ENCODE results near the gene WDR7.

WDR7 gene

DNA sequence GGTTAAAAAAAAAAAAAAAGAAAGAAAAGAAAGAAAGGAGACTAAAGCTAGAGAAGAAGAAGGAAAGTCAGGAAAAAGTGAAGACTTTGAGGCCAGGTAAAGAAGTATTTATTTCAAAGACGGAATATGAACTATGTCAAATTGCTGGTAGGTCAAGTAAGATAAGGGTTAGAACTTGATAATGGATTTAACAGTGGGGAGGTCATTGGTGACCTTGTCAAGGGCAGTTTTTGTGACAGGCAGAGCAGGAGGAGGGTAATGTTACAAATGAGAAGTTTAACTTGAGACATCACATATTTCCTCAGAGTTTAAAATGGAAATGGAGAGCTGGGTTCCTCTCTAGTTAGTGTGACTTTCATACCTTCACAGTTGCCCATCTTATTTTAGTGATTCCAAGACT lies 9.5 kb downstream of the WDR7 start:
- Histone ChIP-seq H3K4me3 (ENCODE audit: low read depth, low read length) (no peak overlapping the region), H3K9ac (ENCODE audit: low read depth, low read length) (no peak overlapping the region), H3K4me1 (ENCODE audit: control insufficient read depth, insufficient read depth, low read length) (no peaks in the 10 kb centered on the region), H3K36me3 (ENCODE audit: control insufficient read depth, insufficient read depth, low read length) (no peaks in the 10 kb centered on the region), H3K27me3 (ENCODE audit: control insufficient read depth, insufficient read depth, low read length) (no peaks in the 10 kb centered on the region), H3K9me3 (ENCODE audit: control insufficient read depth, insufficient read depth, low read length) (no peaks in the 10 kb centered on the region)

- Histone ChIP-seq H3K27me3 (ENCODE audit: control insufficient read depth, insufficient read depth, low read length) (no peaks in the 10 kb centered on the region), H3K36me3 (ENCODE audit: control insufficient read depth, insufficient read depth, low read length) (no peaks in the 10 kb centered on the region), H3K4me1 (ENCODE audit: control insufficient read depth, insufficient read depth, low read length) (no peaks in the 10 kb centered on the region), H3K4me3 (ENCODE audit: low read depth, low read length) (no peak overlapping the region), H3K9me3 (ENCODE audit: control insufficient read depth, insufficient read depth, low read length) (no peaks in the 10 kb centered on the region), H3K9ac (ENCODE audit: low read depth, low read length) (no peak overlapping the region)
These were observed 10.4 kb downstream of the WDR7 start for GRCh38 chr18:56661360-56662062.

GRCh38 chr18:56662063-56662408 lies 10.9 kb downstream of the WDR7 start:
- H3K9ac ChIP-seq (ENCODE audit: low read depth, low read length), result no peak overlapping the region
- H3K36me3 ChIP-seq (ENCODE audit: control insufficient read depth, insufficient read depth, low read length), result no peaks in the 10 kb centered on the region
- no peaks in the 10 kb centered on the region for H3K4me1 ChIP-seq (ENCODE audit: control insufficient read depth, insufficient read depth, low read length)
- H3K4me3 ChIP-seq (ENCODE audit: low read depth, low read length), result no peak overlapping the region
- no peaks in the 10 kb centered on the region for H3K9me3 ChIP-seq (ENCODE audit: control insufficient read depth, insufficient read depth, low read length)
- H3K27me3 ChIP-seq (ENCODE audit: control insufficient read depth, insufficient read depth, low read length), result no peaks in the 10 kb centered on the region

- Histone ChIP-seq H3K9me3 (ENCODE audit: control insufficient read depth, insufficient read depth, low read length) (no peaks in the 10 kb centered on the region), H3K9ac (ENCODE audit: low read depth, low read length) (no peak overlapping the region), H3K4me3 (ENCODE audit: low read depth, low read length) (no peak overlapping the region), H3K36me3 (ENCODE audit: control insufficient read depth, insufficient read depth, low read length) (no peaks in the 10 kb centered on the region), H3K27me3 (ENCODE audit: control insufficient read depth, insufficient read depth, low read length) (no peaks in the 10 kb centered on the region), H3K4me1 (ENCODE audit: control insufficient read depth, insufficient read depth, low read length) (no peaks in the 10 kb centered on the region)
These were observed 11.3 kb downstream of the WDR7 start for GRCh38 chr18:56662502-56662901.

DNA sequence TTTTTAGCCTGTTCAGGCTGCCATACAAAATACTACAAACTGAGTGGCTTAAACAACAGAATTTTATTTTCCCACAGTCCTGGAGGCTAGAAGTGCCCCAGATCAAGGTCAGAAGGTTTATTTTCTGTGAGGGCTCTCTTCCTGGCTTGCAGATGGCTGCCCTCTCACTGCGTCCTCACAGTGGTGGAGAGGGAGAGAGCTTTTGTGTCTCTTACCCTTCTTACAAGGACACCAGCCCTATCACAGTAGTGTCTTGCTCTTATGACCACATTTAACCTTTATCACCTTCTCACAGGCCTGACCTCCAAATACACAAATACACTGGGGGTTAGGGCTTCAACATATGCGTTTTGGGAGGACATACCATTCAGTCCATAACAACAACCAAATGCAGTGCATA lies 11.7 kb downstream of the WDR7 start:
- Histone ChIP-seq H3K27me3 (ENCODE audit: control insufficient read depth, insufficient read depth, low read length) (no peaks in the 10 kb centered on the region), H3K4me1 (ENCODE audit: control insufficient read depth, insufficient read depth, low read length) (no peaks in the 10 kb centered on the region), H3K4me3 (ENCODE audit: low read depth, low read length) (no peak overlapping the region)

GRCh38 chr18:56672391-56672790 lies 21.2 kb downstream of the WDR7 start:
- Histone ChIP-seq H3K9me3 (ENCODE audit: control insufficient read depth, insufficient read depth, low read length) (no peaks in the 10 kb centered on the region), H3K4me3 (ENCODE audit: low read depth, low read length) (no peak overlapping the region), H3K4me1 (ENCODE audit: control insufficient read depth, insufficient read depth, low read length) (no peaks in the 10 kb centered on the region), H3K27me3 (ENCODE audit: control insufficient read depth, insufficient read depth, low read length) (no peaks in the 10 kb centered on the region), H3K36me3 (ENCODE audit: control insufficient read depth, insufficient read depth, low read length) (no peaks in the 10 kb centered on the region), H3K9ac (ENCODE audit: low read depth, low read length) (no peak overlapping the region)

More for the DNA sequence above, 11.7 kb downstream of the WDR7 start:
- no peak overlapping the region for H3K9ac ChIP-seq (ENCODE audit: low read depth, low read length)
- H3K36me3 ChIP-seq (ENCODE audit: control insufficient read depth, insufficient read depth, low read length), result no peaks in the 10 kb centered on the region
- H3K9me3 ChIP-seq (ENCODE audit: control insufficient read depth, insufficient read depth, low read length), result no peaks in the 10 kb centered on the region

DNA sequence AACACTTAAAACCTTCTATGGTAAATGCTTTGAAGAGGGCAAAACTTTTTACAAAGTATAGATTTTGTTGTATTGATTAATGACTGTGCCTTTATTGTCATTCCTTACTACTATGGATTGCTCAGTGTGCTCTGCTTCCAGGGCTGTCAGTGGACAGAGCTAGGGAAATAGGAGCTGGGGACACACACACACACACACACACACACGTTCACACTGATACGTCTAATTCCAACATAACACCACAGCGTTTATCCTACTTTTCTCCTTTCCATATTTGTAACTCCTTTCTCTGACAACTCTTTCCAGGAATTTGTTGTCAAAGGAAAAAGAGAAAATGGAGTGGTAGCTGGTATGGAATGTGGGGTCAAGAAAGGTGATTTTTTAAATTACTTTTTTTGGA lies 21.8 kb downstream of the WDR7 start:
- no peak overlapping the region for H3K4me3 ChIP-seq (ENCODE audit: low read depth, low read length)
- no peaks in the 10 kb centered on the region for H3K27me3 ChIP-seq (ENCODE audit: control insufficient read depth, insufficient read depth, low read length)
- no peaks in the 10 kb centered on the region for H3K9me3 ChIP-seq (ENCODE audit: control insufficient read depth, insufficient read depth, low read length)
- H3K4me1 ChIP-seq (ENCODE audit: control insufficient read depth, insufficient read depth, low read length), result no peaks in the 10 kb centered on the region
- H3K9ac ChIP-seq (ENCODE audit: low read depth, low read length), result no peak overlapping the region
- H3K36me3 ChIP-seq (ENCODE audit: control insufficient read depth, insufficient read depth, low read length), result no peaks in the 10 kb centered on the region

DNA sequence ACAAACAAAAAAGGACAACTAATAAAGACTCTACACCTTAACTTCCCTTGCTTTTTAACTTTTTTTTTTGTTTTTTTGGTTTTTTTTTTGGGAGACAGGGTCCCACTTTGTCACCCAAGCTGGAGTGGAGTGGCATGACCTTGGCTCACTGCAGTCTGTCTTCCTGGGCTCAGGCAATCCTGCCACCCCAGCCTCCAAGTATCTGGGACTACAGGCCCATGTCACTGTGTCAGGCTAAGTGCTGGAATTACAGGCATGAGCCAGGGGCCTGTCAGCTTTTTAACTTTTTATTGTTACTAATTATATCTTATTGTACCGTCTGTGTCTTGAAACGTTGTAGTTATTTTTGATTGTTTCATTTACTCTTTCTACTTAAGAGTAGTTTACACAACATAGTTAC lies 25.5 kb downstream of the WDR7 start:
- H3K27me3 ChIP-seq (ENCODE audit: control insufficient read depth, insufficient read depth, low read length), result no peaks in the 10 kb centered on the region

DNA sequence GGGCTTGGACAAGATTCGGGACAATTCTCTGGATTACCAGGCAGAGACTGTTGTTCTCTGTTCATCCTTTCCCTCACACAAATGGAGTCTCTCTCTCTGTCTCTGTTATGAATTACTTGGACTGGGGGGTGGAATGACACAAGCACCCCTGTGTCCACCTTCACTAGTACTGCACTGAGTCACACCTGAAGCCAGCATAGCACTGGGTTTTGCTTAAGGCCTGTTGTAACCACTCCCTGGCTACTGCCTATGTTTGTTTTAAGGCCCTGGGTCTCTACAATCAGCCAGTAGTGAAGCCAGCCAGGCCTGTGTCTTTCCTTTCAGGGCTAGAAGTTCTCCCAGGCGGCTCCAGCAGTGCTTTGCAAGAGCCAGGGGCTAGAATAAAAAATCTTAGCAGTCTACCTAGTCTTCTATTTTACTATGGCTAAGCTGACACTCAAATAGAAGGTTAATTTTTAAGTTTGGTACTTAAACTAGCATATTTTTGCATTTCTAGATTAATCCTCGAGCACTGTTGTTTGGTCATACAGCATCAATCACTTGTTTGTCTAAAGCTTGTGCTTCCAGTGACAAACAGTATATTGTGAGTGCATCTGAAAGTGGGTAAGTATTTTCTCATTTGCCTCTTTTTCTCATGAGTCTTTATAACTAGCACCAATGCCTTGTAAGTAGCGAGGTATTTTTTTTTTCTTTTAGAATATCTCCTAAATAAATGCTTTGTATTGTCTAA lies 27.8 kb downstream of the WDR7 start:
- no peaks in the 10 kb centered on the region for H3K4me1 ChIP-seq (ENCODE audit: control insufficient read depth, insufficient read depth, low read length)
- no peak overlapping the region for H3K4me3 ChIP-seq (ENCODE audit: low read depth, low read length)
- no peaks in the 10 kb centered on the region for H3K9me3 ChIP-seq (ENCODE audit: control insufficient read depth, insufficient read depth, low read length)
- no peak overlapping the region for H3K9ac ChIP-seq (ENCODE audit: low read depth, low read length)
- no peaks in the 10 kb centered on the region for H3K27me3 ChIP-seq (ENCODE audit: control insufficient read depth, insufficient read depth, low read length)
- H3K36me3 ChIP-seq (ENCODE audit: control insufficient read depth, insufficient read depth, low read length), result no peaks in the 10 kb centered on the region

More for the DNA sequence above, 25.5 kb downstream of the WDR7 start:
- no peak overlapping the region for H3K4me3 ChIP-seq (ENCODE audit: low read depth, low read length)
- H3K9me3 ChIP-seq (ENCODE audit: control insufficient read depth, insufficient read depth, low read length), result no peaks in the 10 kb centered on the region
- no peak overlapping the region for H3K9ac ChIP-seq (ENCODE audit: low read depth, low read length)
- H3K4me1 ChIP-seq (ENCODE audit: control insufficient read depth, insufficient read depth, low read length), result no peaks in the 10 kb centered on the region
- no peaks in the 10 kb centered on the region for H3K36me3 ChIP-seq (ENCODE audit: control insufficient read depth, insufficient read depth, low read length)

- no peak overlapping the region for H3K4me3 ChIP-seq (ENCODE audit: low read depth, low read length)
- no peaks in the 10 kb centered on the region for H3K9me3 ChIP-seq (ENCODE audit: control insufficient read depth, insufficient read depth, low read length)
- no peaks in the 10 kb centered on the region for H3K27me3 ChIP-seq (ENCODE audit: control insufficient read depth, insufficient read depth, low read length)
- H3K4me1 ChIP-seq (ENCODE audit: control insufficient read depth, insufficient read depth, low read length), result no peaks in the 10 kb centered on the region
- no peak overlapping the region for H3K9ac ChIP-seq (ENCODE audit: low read depth, low read length)
- no peaks in the 10 kb centered on the region for H3K36me3 ChIP-seq (ENCODE audit: control insufficient read depth, insufficient read depth, low read length)
These were observed 33.1 kb downstream of the WDR7 start for GRCh38 chr18:56684277-56684676.

DNA sequence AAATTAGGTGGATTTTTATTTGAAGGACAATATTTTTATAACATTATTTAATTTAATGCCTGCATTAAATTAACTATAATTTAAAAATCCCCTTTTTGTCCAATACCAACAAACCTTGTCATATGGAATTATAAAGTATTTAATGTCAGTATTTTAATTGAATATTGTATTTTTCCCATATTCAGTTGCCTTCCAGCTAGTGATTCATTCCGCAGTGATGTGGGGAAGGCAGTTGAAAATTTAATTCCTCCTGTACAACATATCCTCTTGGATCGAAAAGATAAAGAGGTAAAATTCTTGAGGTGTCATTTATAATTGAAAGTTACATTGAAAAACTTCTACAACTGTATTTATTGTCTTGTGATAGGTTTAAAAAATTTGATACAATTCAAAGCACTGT lies 40.4 kb downstream of the WDR7 start:
- no peak overlapping the region for H3K9ac ChIP-seq (ENCODE audit: low read depth, low read length)
- H3K4me3 ChIP-seq (ENCODE audit: low read depth, low read length), result no peak overlapping the region
- no peaks in the 10 kb centered on the region for H3K36me3 ChIP-seq (ENCODE audit: control insufficient read depth, insufficient read depth, low read length)
- no peaks in the 10 kb centered on the region for H3K27me3 ChIP-seq (ENCODE audit: control insufficient read depth, insufficient read depth, low read length)
- H3K9me3 ChIP-seq (ENCODE audit: control insufficient read depth, insufficient read depth, low read length), result no peaks in the 10 kb centered on the region
- no peaks in the 10 kb centered on the region for H3K4me1 ChIP-seq (ENCODE audit: control insufficient read depth, insufficient read depth, low read length)

GRCh38 chr18:56696966-56697365 lies 45.8 kb downstream of the WDR7 start:
- H3K27me3 ChIP-seq (ENCODE audit: control insufficient read depth, insufficient read depth, low read length), result no peaks in the 10 kb centered on the region
- no peak overlapping the region for H3K9ac ChIP-seq (ENCODE audit: low read depth, low read length)
- no peak overlapping the region for H3K4me3 ChIP-seq (ENCODE audit: low read depth, low read length)
- no peaks in the 10 kb centered on the region for H3K9me3 ChIP-seq (ENCODE audit: control insufficient read depth, insufficient read depth, low read length)
- H3K4me1 ChIP-seq (ENCODE audit: control insufficient read depth, insufficient read depth, low read length), result no peaks in the 10 kb centered on the region
- H3K36me3 ChIP-seq (ENCODE audit: control insufficient read depth, insufficient read depth, low read length), result no peaks in the 10 kb centered on the region

All from iPS-15b (cell line).